Frontal cortex (tissue), 4 donors: ENCODE results near the gene MPV17. TPM values are rescaled to one million over a fixed set of nuclear protein-coding genes. Genes with fewer than 3 reads are reported as not detected.
A peak's percentile ranks its signal among the peaks of the same experiment; 100 is the strongest.
"Not testable (repeated sequence)": the region's sequence is repeated elsewhere in the genome, so short reads cannot be mapped to it uniquely, and the experiment has no call there.

Experiments used
- DNase-seq, 2 donors: peaks; one replicate each; pipeline ENCODE4 v3.0.0; 2012; ENCODE audit warnings: low spot score in 2 of 2
- FAIRE-seq: peaks from 2 replicates; lab custom pipeline; 2012; peaks lifted over from hg19 to GRCh38; lab: Jason Lieb, UNC
- total RNA-seq: library from RNA; depleted of rRNA; stranded (reverse); fragments of >200 nt; gene quantifications from one replicate; pipeline ENCODE4 v1.2.3, GENCODE V29; 2014
- donor health status: control.
- donor health status: control.
- donor health status: control.

Gene MPV17
- 41.6 TPM for total RNA-seq

GRCh38 chr2:27322766-27323595, at the start of gene MPV17:
Gene MPV17, minus strand, starts transcription at chr2:27323097. Its CDS starts 580 bp downstream, at chr2:27322517.
- FAIRE-seq (no peak), DNase-seq (peak; percentile 83 to 95)

DNA sequence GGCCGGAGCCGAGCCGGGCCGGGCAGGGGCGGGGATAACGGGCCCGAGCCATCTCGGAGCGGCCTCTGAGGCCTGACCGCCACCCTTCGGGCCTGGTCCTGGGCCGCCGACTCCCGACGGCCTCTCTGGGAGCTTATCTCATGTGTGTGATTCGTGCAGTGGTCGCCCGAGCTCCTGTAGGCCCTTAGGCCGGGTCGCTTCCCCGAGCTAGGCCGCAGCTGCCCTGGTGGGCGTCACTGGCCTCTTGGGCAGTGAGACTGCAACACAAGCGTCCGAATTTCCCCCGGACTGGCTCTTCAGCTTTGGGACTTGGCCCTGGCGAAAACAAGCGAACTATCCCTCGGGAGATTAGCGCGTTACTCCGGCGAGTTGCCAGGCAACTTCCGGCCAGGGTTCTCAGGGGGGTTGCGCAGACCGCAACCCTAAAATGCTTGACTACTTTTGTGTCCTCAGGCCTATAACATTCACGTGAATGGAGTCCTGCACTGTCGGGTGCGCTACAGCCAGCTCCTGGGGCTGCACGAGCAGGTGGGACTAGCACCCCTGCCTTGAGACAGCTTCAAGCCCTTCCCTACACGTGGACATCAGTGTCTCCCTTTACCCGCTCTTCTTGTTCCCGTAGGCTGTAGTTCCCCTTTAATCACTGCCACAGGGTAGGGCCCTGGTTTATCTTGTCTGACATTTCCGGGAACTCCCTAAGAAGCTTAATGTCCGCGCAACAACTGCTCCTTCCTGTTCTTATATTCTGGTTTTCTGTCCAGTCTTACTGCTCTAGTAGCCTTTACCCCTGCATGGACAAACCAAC, 48.1 kb upstream of the MPV17 start:
- FAIRE-seq, result no peak
- no peak for DNase-seq

DNA sequence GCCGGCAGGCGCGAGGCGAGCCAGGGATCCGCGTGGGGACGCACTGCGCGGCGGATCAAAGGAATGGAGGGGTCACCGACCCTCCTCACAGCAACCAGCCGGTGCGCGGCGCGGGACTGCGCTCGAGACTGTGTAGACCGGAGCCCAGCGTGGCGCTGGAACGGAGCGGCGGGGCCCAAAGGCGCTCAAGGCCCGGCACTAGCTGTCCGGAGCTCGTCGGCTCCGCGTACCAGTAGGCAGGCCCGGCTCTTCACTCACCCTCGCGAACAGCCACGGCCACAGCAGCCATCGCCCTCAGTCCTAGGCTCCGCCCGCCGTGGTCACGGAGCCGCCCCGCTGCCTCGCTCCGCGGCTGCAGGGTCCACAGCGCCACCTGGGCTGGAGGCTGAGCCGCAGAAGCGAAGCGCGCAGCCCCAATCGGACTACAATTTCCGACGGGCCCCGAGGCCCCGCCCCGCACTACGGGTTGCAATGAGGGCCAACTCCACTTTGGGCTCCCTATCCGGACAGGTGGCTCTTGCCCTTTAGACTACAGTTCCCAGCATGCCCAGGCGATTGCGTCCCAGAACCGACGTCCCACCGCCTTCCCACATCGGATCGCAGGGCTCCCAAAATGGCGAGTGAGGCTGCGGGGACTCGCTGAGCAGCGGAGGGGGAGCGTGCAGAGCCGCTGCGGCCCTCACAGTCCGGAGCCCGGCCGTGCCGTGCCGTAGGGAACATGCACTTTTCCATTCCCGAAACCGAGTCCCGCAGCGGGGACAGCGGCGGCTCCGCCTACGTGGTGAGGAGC, 47.3 kb upstream of the MPV17 start, which contains the start of the genes EIF2B4 and SNX17:
Gene EIF2B4 (minus strand): TSS at position 313 of the 790 bp plus-strand sequence. CDS start 24 bp downstream, at position 289.
Gene SNX17 (plus strand): TSS at position 591 of the 790 bp plus-strand sequence. CDS start 128 bp downstream, at position 719.
- FAIRE-seq (no peak), DNase-seq (peak; percentile 96 to 97)

- peak; percentile 50 to 66 for DNase-seq
Observed at GRCh38 chr2:27369471-27370025, 46.7 kb upstream of the MPV17 start.

GRCh38 chr2:27363933-27364332, 41.0 kb upstream of the MPV17 start:
- FAIRE-seq (no peak), DNase-seq (no peak)

More at GRCh38 chr2:27369471-27370025, 46.7 kb upstream of the MPV17 start:
- FAIRE-seq, result no peak

DNA sequence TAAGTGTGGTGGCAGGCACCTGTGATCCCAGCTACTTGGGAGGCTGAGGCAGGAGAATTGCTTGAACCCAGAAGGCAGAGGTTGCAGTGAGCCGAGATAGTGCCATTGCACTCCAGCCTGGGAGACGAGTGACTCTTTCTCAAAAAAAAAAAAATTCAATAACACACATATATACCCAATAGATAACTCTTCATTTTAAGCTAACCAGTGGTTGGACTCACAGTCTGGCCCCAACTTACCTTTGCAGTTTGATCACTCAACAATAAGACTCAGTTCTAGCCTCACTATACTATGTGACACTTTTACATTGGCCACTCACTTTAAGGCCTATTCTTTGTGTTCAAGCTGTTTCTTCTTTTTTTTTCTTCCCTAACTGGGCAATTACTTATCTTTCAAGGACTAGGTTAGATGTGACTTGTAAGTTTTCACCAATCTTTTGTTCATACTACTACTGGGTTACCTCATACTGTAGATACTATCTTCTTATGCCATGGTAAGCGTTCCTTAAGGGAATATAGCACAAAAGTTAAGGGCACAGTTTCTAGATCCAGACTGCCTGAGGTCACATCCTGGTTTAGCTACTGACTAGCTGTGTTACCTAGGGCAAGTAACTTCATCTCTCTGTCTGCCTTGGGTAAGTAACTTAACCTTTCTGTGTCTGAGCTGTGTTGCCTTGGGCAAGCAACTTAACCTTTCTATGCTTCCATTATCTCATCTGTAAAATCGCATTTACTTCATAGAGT, 40.0 kb upstream of the MPV17 start:
- no peak for DNase-seq

DNA sequence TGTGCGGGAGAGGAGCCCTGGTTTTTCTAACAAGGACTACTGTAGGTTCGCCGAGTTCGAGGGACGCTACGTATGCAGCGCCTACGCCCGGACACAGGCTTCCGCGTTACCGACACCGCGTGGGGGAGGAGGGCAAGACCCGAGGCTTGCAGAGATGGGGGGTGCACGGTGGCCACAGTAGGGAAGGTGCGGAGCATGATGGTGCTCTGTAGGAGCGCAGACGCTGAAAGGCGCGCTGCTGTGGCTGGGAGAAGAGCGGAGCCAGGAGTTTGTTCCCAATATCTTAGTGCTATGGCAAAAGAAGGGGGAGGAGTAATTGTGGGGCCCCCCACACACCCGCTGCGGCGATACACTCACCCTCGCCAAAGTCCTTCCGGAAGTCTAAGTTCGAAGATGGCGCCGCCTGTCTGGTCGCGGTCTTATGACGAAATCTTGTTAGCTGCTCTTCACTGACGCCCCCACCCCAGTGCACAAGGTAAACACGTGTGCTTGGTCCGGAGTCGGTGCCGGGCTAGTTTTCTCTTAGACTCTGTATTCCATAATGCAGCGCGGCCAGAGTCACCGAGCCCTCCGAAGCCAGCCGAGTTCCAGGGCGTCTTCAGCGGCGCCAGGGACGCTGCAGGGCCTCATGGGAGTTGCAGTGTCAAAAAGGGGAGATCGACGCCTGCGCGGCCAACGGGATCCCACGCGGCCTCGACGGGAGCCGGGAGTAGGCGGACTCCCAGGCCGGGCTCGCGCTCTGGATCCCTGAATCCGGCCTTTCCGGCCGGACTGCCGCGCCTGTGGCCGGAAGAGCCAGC, 33.7 kb upstream of the MPV17 start, which contains the start of gene GTF3C2:
Gene GTF3C2 (minus strand): TSS at position 383 of the 800 bp plus-strand sequence. CDS start 13,210 bp downstream, outside the sequence.
- DNase-seq, result peak; percentile 85 to 91
- no peak for FAIRE-seq

More for the DNA sequence above, 40.0 kb upstream of the MPV17 start:
- FAIRE-seq, result no peak

DNA sequence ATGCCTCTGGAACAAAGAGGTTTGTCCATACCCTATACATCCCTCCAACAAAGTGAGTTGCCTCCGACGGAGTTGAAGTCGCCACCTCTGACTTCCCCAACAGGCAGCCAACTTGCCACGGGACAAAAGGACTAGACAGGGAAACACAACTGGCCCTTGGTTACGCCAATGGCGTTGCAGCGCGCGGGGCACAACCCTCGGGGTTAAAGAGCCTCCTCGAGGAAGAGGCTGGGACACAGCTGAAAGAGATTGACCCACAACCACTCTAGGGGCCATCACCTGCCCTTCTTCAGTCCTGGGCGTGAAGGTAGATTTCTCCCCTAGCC, 33.1 kb upstream of the MPV17 start:
- DNase-seq (no peak), FAIRE-seq (no peak)

- FAIRE-seq, result no peak
- DNase-seq, result no peak
Observed at GRCh38 chr2:27354597-27354927, 31.7 kb upstream of the MPV17 start.

DNA sequence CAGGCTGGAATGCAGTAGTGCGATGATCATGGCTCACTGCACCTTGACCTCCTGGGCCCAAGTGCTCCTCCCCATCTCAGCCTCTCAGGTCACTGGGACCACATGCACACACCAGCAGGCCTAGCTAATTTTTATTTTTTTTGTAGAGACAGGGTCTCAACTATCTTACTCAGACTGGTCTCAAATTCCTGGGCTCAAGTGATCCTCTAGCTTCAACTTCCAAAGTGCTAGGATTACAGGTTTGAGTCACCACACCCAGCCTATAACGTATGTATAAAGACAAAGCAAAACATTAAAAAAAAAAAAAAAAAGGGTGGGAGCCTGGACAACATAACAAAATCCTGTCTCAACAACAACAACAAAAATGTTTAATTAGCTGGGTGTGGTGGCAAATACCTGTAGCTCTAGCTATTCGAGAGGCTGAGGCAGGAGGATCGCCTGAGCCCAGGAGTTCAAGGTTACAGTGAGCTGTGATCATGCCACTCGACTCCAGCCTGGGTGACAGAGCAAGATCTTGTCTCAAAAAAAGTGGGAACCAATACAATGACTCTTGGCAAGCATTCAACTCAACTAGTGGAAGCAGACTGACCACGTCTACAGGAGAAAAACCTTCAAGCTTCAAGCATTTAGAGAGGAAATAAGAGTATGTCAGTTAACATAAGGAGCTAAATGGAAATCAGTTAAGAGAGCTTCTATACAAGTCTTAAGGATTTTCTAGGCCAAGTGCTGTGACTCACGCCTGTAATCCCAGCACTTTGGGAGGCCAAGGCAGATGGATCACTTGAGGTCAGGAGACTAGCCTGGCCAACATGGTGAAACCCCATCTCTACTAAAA, 31.1 kb upstream of the MPV17 start:
- FAIRE-seq, result no peak

GRCh38 chr2:27353386-27353761, 30.5 kb upstream of the MPV17 start:
- not testable (repeated sequence) for DNase-seq, FAIRE-seq

More for the DNA sequence above, 31.1 kb upstream of the MPV17 start:
- DNase-seq, result no peak

DNA sequence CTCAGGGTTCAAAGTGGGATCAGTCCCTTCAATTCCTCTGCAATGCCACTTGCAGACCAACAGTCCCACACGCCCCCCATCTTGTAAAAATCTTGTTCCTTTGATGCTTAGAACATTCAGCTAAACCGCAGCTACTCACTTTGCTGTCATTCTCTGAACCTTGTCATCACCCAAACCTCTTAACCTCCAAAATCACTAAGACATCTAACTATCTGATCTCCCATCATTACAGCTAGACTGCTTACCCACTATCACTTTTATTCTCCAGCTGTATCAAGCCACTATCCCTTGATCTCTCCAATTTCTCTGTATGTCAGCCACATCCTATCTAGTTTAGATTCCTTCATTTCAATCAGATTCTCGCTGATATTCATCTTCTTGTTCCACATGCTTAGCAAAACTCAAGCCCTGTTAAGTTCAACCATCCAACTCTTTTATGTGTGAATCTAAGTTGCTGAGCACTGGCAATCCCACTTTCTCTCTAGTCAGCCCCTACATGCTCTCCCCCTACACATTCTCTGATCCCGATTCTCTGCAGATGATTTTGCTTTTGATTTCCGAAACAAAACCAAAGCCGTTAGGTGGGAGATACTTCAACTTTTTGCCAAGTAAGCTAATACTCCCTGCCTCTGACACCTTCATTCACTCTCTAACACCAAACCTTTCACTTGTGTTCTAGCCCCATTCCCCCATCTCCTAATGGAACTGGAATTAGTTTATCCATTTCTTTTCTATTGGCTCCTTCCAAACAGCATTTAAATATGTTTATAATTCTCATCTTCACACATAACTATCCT, 29.1 kb upstream of the MPV17 start:
- no peak for DNase-seq

GRCh38 chr2:27350106-27350693, 27.3 kb upstream of the MPV17 start:
- FAIRE-seq (no peak), DNase-seq (no peak)

More for the DNA sequence above, 29.1 kb upstream of the MPV17 start:
- FAIRE-seq, result no peak

- no peak for DNase-seq
- no peak for FAIRE-seq
Observed at GRCh38 chr2:27347641-27348040, 24.7 kb upstream of the MPV17 start.

DNA sequence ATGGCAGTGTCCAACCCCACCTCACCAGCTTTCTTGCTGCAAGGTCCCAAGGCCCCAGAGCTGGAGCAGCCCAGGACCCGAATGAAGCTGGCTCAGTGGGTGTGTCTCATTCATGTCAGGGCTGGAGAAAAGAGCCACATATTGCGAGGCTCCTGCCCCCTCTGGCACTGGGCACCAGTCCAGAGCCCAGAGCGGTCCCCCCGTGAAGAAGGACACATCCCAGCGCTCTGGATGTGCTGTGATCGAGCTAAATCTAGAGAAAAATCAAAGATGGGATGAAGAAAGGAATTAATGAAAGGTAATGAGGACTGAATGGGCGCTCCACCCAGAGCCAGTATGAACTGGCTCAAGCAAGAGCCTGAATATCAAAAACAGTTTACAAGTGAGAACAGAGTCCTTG, 13.3 kb upstream of the MPV17 start:
- no peak for FAIRE-seq

DNA sequence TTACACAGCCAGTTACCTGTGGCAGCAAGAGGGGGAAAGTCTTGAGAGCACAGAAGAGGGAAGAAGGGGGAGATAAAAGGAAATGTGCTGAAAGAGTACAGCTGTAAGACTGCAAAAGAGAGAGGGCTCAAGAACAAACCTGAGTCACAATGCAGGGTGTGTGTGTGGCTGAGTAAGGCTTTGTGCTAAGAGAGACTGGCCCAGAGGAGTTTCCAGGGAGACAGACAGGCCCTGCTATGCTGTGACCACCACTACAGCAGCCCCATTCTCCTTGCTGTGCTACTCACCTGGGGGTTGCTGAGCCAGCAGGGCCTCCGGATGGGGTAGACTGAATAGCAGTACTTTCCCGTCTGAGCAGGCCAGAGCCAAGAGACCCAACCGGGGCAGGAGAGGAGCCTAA, 12.4 kb upstream of the MPV17 start:
- DNase-seq, result no peak
- FAIRE-seq, result no peak

More for the DNA sequence above, 13.3 kb upstream of the MPV17 start:
- no peak for DNase-seq
